ENCODE measurements around the gene ANKRD12.

The ANKRD12 gene

DNA sequence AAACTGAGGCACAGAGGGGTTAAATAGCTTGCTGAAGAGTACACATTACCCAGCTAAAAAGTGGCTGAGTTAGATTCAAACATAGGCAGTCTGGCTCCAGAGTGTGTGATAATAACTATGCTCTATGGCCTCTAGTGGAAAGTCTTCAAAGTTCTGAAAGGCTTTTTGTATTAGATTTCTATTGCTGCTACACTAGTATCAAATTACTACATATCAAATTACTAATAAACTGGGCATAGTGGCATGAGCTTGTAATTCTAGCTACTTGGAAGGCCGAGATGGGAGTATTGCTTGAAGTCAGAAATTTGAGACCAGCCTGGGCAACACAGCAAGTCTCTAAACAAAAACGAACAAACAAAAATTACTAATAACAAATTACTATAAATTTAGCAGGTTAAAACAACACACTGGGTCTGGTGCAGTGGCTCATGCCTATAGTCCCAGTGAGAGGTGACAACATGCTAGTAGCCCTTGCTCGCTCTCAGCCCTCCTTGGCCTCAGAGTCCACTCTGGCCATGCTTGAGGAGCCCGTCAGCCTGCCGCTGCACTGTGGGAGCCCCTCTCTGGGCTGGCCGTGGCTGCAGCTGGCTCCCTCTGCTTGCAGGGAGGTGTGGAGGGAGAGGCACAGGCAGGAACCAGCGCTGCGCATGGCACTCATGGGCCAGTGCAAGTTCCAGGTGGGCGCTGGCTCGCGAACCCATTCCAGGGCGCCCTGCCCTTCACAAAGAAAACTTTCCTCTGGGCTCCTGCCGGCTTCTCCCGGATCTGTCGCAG lies 159.8 kb downstream of the ANKRD12 start:
- no peak for DNase-seq

- no peak for DNase-seq
Observed at GRCh38 chr18:9297007-9297393, 160.4 kb downstream of the ANKRD12 start.

DNA sequence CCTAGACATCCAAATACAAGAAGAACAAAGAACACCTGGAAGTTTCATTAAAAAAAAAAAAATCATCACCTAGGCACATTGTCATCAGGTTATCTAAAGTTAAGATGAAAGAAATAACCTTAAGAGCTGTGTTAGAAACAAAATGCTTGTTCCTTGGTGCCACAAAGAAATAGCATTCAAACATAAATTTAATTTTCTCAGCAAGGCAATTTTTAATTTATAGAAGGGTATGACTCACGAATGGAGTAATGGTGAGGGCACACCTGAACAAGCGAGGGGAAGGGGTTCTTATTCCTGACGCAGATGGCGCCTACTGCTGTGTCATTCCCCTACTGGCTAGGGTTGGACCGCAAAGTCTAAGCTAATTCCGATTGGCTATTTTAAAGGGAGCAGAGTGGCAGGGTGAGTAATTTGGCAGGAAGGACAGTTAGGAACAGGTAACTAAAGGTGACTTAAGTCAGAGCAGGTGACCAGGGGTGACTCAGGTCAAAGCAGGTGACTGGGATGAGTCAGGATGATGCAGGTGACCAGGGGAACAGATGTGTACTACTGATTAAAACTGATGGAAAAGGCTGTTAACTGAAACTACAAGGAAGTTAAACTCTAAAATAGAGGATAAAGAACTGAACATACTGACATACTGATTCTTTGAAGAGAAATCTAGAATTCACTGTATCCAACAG lies 167.9 kb downstream of the ANKRD12 start:
- DNase-seq = no peak

- DNase-seq = peak; percentile 18
Observed at GRCh38 chr18:9319333-9319732, 182.8 kb downstream of the ANKRD12 start.

DNA sequence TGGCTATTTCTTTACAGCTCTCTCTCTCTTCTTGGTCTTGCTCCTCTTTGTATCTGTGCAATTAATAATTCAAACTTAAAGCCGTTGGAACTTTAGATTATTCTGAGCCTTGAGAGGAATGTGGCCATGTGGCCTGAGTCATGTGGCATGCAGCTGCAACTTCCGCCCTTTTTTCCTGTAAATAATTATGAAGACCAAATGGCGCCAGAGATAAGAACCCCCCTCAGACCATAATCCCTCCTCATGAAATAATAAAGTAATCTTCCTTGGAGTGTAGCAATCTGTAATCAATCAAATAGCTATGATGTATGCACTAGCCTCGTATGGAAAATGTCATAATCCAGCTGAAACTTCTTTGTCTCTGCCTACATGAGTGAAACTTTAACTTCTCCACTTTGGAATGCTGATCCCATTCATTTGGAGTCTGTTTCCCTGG lies 184.5 kb downstream of the ANKRD12 start:
- DNase-seq = peak; percentile 62

DNA sequence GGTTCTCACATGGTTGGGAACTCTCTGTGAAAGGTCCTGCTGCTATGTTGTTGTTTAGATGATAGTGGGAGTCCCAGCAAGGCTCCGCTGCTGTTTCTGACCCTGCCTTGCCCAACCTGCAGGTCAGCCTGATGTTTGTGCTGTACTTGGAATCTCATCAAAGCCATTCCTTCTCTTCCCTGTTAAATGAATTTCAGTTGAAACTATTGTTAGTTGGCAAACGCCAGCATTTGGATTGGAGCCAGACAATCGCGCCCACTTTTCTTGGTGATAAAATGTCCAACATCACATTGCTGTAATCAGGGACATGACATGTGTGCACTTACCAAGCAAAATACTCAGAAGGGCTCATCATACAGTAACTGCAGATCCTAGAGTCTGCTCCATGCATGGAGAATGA lies 185.2 kb downstream of the ANKRD12 start:
- DNase-seq = no peak

DNA sequence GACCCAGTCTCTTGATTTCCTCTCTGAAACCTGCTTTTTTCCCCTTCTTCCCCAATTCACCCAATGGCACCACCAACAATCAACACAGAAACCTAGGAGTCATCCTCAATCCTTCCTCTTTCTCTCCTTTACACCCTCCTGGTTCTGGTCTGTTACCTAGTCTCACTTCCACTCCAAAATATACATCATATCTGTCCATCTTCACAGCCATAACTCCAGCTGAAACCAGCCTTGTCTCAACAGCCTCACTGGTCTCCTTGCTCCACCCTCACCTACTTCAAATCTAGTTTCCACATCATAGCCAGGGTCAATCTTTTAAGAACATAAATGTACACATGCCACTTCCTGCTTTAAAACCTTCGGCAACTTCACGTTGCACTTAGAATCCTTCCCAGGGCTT lies 186.2 kb downstream of the ANKRD12 start:
- DNase-seq = no peak

DNA sequence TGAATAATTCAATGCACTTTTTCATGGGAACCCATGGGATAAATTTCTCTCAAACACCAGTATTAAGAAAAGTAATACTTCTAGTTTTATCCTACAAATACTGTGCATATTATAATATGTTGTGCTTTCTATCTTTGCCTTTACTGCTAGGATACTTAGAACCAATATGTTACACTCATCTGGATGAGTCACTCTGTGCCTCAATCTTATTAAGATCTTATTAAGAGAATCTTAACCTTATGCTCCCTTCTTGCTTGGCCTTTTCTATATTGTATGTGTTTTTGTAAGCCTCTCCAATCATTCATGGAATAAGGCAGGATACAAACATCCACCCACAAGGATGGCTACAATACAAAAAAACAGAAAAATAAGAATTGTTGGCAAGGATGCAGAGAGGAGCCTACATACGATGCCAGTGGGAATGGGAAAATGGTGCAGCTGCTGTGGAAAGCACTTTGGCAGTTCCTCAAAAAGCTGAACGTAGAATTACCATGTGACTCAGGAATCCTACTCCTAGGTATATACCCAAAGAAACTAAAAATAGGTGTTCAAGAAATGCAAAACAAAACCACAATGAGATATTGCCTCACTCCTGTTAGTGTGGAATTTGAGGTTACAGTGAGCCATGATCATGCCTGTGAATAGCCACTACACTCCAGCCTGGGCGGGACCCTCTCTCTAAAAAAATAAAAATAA lies 187.3 kb downstream of the ANKRD12 start:
- peak; percentile 6 for DNase-seq

DNA sequence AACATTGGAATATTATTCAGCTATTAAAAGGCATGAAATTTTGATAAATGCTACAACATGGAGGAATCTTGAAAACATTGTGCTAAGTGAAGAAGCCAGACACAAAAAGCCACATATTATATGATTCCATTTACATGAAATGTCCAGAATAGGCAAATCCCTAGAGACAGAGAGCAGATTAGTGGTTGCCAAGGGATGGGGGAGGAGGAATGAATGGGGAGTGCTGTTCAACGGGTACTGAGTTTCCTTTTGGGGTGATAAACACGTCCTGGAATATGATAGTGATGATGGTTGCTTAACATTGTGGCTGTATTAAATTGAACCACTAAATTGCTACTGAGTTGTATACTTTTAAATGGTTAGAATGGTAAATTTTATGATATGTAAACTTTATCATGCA lies 189.1 kb downstream of the ANKRD12 start:
- DNase-seq = no peak

GRCh38 chr18:9328776-9329175 lies 192.2 kb downstream of the ANKRD12 start:
- DNase-seq = peak; percentile 18

DNA sequence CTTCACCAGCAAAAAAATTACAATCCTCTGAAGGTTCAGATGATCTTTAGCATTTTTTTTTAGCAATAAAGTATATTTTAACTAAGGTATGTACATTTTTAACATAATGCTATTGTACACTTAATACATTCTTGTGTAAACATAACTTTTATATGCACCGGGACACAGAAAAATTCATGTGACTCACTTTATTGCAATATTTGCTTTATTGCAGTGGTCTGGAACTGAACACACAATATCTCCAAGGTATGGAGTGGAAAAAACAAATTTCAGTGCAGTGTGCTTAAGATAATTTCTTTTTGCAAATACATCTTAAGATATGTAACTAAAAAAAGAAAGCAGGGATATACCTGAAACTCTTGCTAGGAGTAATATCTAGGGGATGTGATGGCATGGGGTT lies 192.9 kb downstream of the ANKRD12 start:
- DNase-seq = no peak

- no peak for DNase-seq
Observed at GRCh38 chr18:9330419-9330818, 193.8 kb downstream of the ANKRD12 start.

- DNase-seq = no peak
Observed at GRCh38 chr18:9333441-9334328, 197.1 kb downstream of the ANKRD12 start.

DNA sequence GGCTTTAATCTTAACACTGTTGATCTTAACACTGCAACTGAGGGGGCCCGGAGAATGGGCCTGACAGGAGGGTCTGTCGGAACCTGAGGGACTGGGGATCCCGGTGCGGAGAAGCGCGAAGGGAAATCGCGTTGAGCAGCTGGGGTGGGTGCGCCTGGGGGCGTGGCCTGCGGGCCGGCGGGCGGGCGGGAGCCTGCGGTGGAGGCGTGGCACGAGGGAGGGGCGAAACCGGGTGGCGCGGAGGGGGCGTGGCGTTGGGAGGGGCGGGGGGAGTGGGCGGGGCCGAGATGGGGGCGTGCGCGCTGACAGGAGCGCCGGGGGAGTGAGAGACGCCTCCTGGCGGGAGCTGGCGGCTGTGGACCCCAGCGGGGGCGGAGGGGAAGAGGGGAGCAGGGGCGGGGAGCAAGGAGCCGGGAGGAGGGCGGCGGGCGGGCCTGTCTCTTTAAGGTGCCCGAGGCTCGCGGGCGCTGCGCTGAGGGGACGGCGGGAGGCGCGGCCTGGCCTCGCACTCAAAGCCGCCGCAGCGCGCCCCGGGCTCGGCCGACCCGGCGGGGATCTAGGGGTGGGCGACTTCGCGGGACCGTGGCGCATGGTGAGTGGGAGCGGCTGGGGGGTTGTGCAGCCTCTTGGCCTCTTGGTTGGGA lies 197.9 kb downstream of the ANKRD12 start, which contains the start of gene TWSG1:
TWSG1 (plus strand) TSS at position 445 of the 644 bp plus-strand sequence. CDS start 2,457 bp downstream, outside the sequence.
- DNase-seq = peak; percentile 97

- peak; percentile 21 for DNase-seq
Observed at GRCh38 chr18:9334973-9335696, 198.6 kb downstream of the ANKRD12 start.

All from EL (cell line).